ENCODE data around the gene SKA1.

The SKA1 gene

GRCh38 chr18:50374753-50375391, at the start of gene SKA1:
Gene SKA1, plus strand, starts transcription at chr18:50375046. Its CDS starts 785 bp downstream, at chr18:50375831.
- peak; percentile 86 for DNase-seq (ENCODE audit: low read depth)

GRCh38 chr18:50327983-50328382, 46.9 kb upstream of the SKA1 start:
- DNase-seq (ENCODE audit: low read depth): no peak

- DNase-seq (ENCODE audit: low read depth): no peak
Observed at GRCh38 chr18:50330176-50330575, 44.7 kb upstream of the SKA1 start.

- no peak for DNase-seq (ENCODE audit: low read depth)
Observed at GRCh38 chr18:50331691-50332090, 43.2 kb upstream of the SKA1 start.

GRCh38 chr18:50334546-50335152, 40.2 kb upstream of the SKA1 start:
- DNase-seq (ENCODE audit: low read depth): no peak

GRCh38 chr18:50338122-50338521, 36.7 kb upstream of the SKA1 start:
- DNase-seq (ENCODE audit: low read depth): no peak

- DNase-seq (ENCODE audit: low read depth): no peak
Observed at GRCh38 chr18:50338715-50339114, 36.1 kb upstream of the SKA1 start.

GRCh38 chr18:50340078-50340477, 34.8 kb upstream of the SKA1 start:
- DNase-seq (ENCODE audit: low read depth): no peak

GRCh38 chr18:50341443-50341842, 33.4 kb upstream of the SKA1 start:
- no peak for DNase-seq (ENCODE audit: low read depth)

GRCh38 chr18:50350699-50351098, 24.1 kb upstream of the SKA1 start:
- no peak for DNase-seq (ENCODE audit: low read depth)

GRCh38 chr18:50356036-50356945, 18.6 kb upstream of the SKA1 start:
- DNase-seq (ENCODE audit: low read depth): no peak

GRCh38 chr18:50358844-50359243, 16.0 kb upstream of the SKA1 start:
- no peak for DNase-seq (ENCODE audit: low read depth)

- no peak for DNase-seq (ENCODE audit: low read depth)
Observed at GRCh38 chr18:50359806-50360205, 15.0 kb upstream of the SKA1 start.

- DNase-seq (ENCODE audit: low read depth): no peak
Observed at GRCh38 chr18:50360611-50361010, 14.2 kb upstream of the SKA1 start.

GRCh38 chr18:50369672-50370071, 5.2 kb upstream of the SKA1 start:
- DNase-seq (ENCODE audit: low read depth): no peak

- no peak for DNase-seq (ENCODE audit: low read depth)
Observed at GRCh38 chr18:50372743-50373142, 2.1 kb upstream of the SKA1 start.

- no peak for DNase-seq (ENCODE audit: low read depth)
Observed at GRCh38 chr18:50373561-50374219, 1.2 kb upstream of the SKA1 start.

GRCh38 chr18:50374220-50374752, 560 bp upstream of the SKA1 start:
- DNase-seq (ENCODE audit: low read depth): no peak

GRCh38 chr18:50377061-50377798, 2.4 kb downstream of the SKA1 start:
- DNase-seq (ENCODE audit: low read depth): no peak

GRCh38 chr18:50388988-50389387, 14.1 kb downstream of the SKA1 start:
- no peak for DNase-seq (ENCODE audit: low read depth)

- no peak for DNase-seq (ENCODE audit: low read depth)
Observed at GRCh38 chr18:50393802-50394201, 19.0 kb downstream of the SKA1 start.
